ENCODE results near the gene HSP90AA1.
"Not testable (repeated sequence)": the region's sequence is repeated elsewhere in the genome, so short reads cannot be mapped to it uniquely, and the experiment has no call there.

The HSP90AA1 gene

GRCh38 chr14:102124419-102124818 is 37.6 kb upstream of the HSP90AA1 start:
- Mint-ChIP-seq H3K27ac (no peak overlapping the region), H3K27me3 (ENCODE audit: low read depth) (no peaks in the 10 kb centered on the region), H3K9me3 (no peaks in the 10 kb centered on the region), H3K4me1 (peaks cover 15% of the 10 kb centered on the region), H3K4me3 (no peak overlapping the region), H3K36me3 (ENCODE audit: low read depth) (no peaks in the 10 kb centered on the region)
- TF ChIP-seq CTCF (IDR thresholded peaks at IDR 0.05; ENCODE audit: unreplicated experiment in 3 of 3), result no peak

GRCh38 chr14:102121567-102121966 is 34.7 kb upstream of the HSP90AA1 start:
- no peak overlapping the region for H3K4me3 Mint-ChIP-seq
- H3K9me3 Mint-ChIP-seq, result no peaks in the 10 kb centered on the region
- no peak for TF ChIP-seq CTCF (IDR thresholded peaks at IDR 0.05; ENCODE audit: unreplicated experiment in 3 of 3)
- no peaks in the 10 kb centered on the region for H3K36me3 Mint-ChIP-seq (ENCODE audit: low read depth)
- H3K4me1 Mint-ChIP-seq, result peaks cover 9% of the 10 kb centered on the region
- H3K27ac Mint-ChIP-seq, result no peak overlapping the region
- no peaks in the 10 kb centered on the region for H3K27me3 Mint-ChIP-seq (ENCODE audit: low read depth)

GRCh38 chr14:102120888-102121287 is 34.0 kb upstream of the HSP90AA1 start:
- Mint-ChIP-seq H3K9me3 (no peaks in the 10 kb centered on the region), H3K4me3 (no peak overlapping the region), H3K36me3 (ENCODE audit: low read depth) (no peaks in the 10 kb centered on the region), H3K4me1 (peaks cover 5% of the 10 kb centered on the region), H3K27me3 (ENCODE audit: low read depth) (no peaks in the 10 kb centered on the region), H3K27ac (no peak overlapping the region)
- TF ChIP-seq CTCF (IDR thresholded peaks at IDR 0.05; ENCODE audit: unreplicated experiment in 3 of 3), result no peak

- TF ChIP-seq CTCF (IDR thresholded peaks at IDR 0.05; ENCODE audit: unreplicated experiment in 3 of 3), result no peak
- H3K4me3 Mint-ChIP-seq, result no peak overlapping the region
- no peak overlapping the region for H3K27ac Mint-ChIP-seq
- no peaks in the 10 kb centered on the region for H3K4me1 Mint-ChIP-seq
- no peaks in the 10 kb centered on the region for H3K27me3 Mint-ChIP-seq (ENCODE audit: low read depth)
- H3K9me3 Mint-ChIP-seq, result no peaks in the 10 kb centered on the region
- no peaks in the 10 kb centered on the region for H3K36me3 Mint-ChIP-seq (ENCODE audit: low read depth)
These were observed 31.0 kb upstream of the HSP90AA1 start for GRCh38 chr14:102117852-102118251.

GRCh38 chr14:102116361-102117180 is 29.7 kb upstream of the HSP90AA1 start:
- H3K4me3 Mint-ChIP-seq, result no peak overlapping the region
- H3K36me3 Mint-ChIP-seq (ENCODE audit: low read depth), result peaks cover 4% of the 10 kb centered on the region
- peaks cover 3% of the 10 kb centered on the region for H3K9me3 Mint-ChIP-seq
- H3K27me3 Mint-ChIP-seq (ENCODE audit: low read depth), result no peaks in the 10 kb centered on the region
- H3K27ac Mint-ChIP-seq, result no peak overlapping the region
- no peak for TF ChIP-seq CTCF (IDR thresholded peaks at IDR 0.05; ENCODE audit: unreplicated experiment in 3 of 3)
- no peaks in the 10 kb centered on the region for H3K4me1 Mint-ChIP-seq

GRCh38 chr14:102111101-102111500 is 24.3 kb upstream of the HSP90AA1 start:
- H3K36me3 Mint-ChIP-seq (ENCODE audit: low read depth), result peaks cover 8% of the 10 kb centered on the region
- H3K27me3 Mint-ChIP-seq (ENCODE audit: low read depth), result no peaks in the 10 kb centered on the region
- H3K4me1 Mint-ChIP-seq, result no peaks in the 10 kb centered on the region
- H3K9me3 Mint-ChIP-seq, result peaks cover 10% of the 10 kb centered on the region
- H3K27ac Mint-ChIP-seq, result no peak overlapping the region
- TF ChIP-seq CTCF (IDR thresholded peaks at IDR 0.05; ENCODE audit: unreplicated experiment in 3 of 3), result no peak
- no peak overlapping the region for H3K4me3 Mint-ChIP-seq

GRCh38 chr14:102109332-102109731 is 22.5 kb upstream of the HSP90AA1 start:
- H3K27ac Mint-ChIP-seq; H3K4me1 Mint-ChIP-seq; H3K4me3 Mint-ChIP-seq; H3K9me3 Mint-ChIP-seq; H3K36me3 Mint-ChIP-seq (ENCODE audit: low read depth); H3K27me3 Mint-ChIP-seq (ENCODE audit: low read depth): not testable (repeated sequence)

Measured in nephron (organoid).